Neural cell (in vitro differentiated cells): ENCODE measurements around the gene ABHD4.

Experiments used
- EP300 ChIP-seq: fragments of 450-650 bp; conservative IDR thresholded peaks from 2 replicates; pipeline ENCODE4 v1.6.1; 2014; ENCODE audit warnings: antibody characterized with exemption, mild to moderate bottlenecking, moderate library complexity; ENCODE audit not compliant: poor library complexity, severe bottlenecking
- EZH2 ChIP-seq: fragments of 200-600, 300-800 bp; shearing (Covaris generic), sonication (generic); IDR thresholded peaks from 2 replicates; pipeline ENCODE4 v1.6.1; 2014; ENCODE audit warnings: antibody characterized with exemption, low read length, borderline replicate concordance, mild to moderate bottlenecking; ENCODE audit not compliant: insufficient read depth, poor library complexity, severe bottlenecking
- MXI1 ChIP-seq: fragments of 450-650 bp; conservative IDR thresholded peaks from 2 replicates; pipeline ENCODE4 v1.6.1; 2014; ENCODE audit warnings: antibody characterized with exemption, mild to moderate bottlenecking; ENCODE audit not compliant: poor library complexity, severe bottlenecking
- POLR2AphosphoS5 ChIP-seq: IDR thresholded peaks from 2 replicates; pipeline ENCODE4 v1.6.1; 2012
- RAD21 ChIP-seq: fragments of 450-650 bp; conservative IDR thresholded peaks from 2 replicates; pipeline ENCODE4 v1.6.1; 2014; ENCODE audit warnings: antibody characterized with exemption, mild to moderate bottlenecking, moderate library complexity
- TF ChIP-seq, protein P1 (sequence below): fragments of 450-650 bp; IDR thresholded peaks from 2 replicates; pipeline ENCODE4 v1.5.1; 2014; ENCODE audit warnings: antibody characterized with exemption, mild to moderate bottlenecking, moderate library complexity; ENCODE audit not compliant: poor library complexity, severe bottlenecking

DNA sequence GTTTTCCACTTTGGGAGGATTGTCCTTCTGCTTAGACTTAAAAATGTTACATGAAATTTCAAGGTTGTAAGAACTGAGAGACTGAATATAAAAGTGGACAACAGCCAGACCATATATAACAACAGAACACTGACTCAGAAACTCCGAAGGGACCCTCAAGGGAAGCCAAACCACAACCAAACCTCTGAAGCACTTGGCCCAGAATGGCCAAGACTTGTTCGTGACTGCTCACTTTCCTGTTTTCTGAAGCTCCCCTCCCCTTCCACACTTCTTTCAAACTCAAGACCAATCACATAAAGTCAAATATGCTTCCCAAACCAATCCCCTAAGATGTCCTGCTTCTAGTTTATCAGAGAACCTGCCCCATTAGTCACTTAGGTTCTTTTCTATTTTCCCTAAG lies 32.4 kb downstream of the ABHD4 start:
- no peak for TF ChIP-seq POLR2AphosphoS5
- TF ChIP-seq, protein P1, sequence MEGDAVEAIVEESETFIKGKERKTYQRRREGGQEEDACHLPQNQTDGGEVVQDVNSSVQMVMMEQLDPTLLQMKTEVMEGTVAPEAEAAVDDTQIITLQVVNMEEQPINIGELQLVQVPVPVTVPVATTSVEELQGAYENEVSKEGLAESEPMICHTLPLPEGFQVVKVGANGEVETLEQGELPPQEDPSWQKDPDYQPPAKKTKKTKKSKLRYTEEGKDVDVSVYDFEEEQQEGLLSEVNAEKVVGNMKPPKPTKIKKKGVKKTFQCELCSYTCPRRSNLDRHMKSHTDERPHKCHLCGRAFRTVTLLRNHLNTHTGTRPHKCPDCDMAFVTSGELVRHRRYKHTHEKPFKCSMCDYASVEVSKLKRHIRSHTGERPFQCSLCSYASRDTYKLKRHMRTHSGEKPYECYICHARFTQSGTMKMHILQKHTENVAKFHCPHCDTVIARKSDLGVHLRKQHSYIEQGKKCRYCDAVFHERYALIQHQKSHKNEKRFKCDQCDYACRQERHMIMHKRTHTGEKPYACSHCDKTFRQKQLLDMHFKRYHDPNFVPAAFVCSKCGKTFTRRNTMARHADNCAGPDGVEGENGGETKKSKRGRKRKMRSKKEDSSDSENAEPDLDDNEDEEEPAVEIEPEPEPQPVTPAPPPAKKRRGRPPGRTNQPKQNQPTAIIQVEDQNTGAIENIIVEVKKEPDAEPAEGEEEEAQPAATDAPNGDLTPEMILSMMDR = no peak
- no peak for TF ChIP-seq MXI1
- no peak for TF ChIP-seq RAD21
- TF ChIP-seq EP300 = no peak
- no peak for TF ChIP-seq EZH2
